Measurements from ENCODE around the gene DENND5A.
"Not testable (repeated sequence)": the region's sequence is repeated elsewhere in the genome, so short reads cannot be mapped to it uniquely, and the experiment has no call there.

The DENND5A gene

DNA sequence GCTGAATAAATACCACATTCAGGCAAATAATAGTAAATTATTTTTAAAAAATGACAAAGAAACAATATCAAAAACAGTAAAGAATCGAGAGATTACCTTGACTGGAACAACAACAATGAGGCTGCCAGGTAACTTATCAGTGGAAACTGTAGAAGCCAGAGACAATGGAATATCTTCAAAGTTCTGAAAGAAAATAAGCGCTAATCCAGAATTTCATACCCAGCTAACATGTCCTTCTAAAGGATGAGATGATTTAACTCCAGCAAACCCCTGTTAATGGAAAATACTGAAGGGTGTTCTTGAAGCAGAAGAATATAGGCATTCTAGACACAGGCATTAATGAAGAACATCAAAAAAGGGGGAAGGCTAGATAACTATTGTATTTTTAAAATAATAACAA lies 153.1 kb downstream of the DENND5A start:
- no peak for TF ChIP-seq Cebpa-rat (IDR thresholded peaks at IDR 0.05)
- Histone ChIP-seq H3K4me3 (no peak overlapping the region), H3K4me1 (no peaks in the 10 kb centered on the region), H4K20me1 (no peaks in the 10 kb centered on the region), H3K27ac (no peak overlapping the region), H3K27me3 (no peaks in the 10 kb centered on the region), H3K9ac (no peak overlapping the region), H3K9me3 (replicated peaks in 1 of 11) (peaks cover 30 to 40% (median 33%) of the 10 kb centered on the region in 11 experiments), H3K4me2 (no peak overlapping the region), H3K36me3 (peaks cover 0 to 8% (median 0%) of the 10 kb centered on the region in 11 experiments; a peak in 2 of 22 replicates)

DNA sequence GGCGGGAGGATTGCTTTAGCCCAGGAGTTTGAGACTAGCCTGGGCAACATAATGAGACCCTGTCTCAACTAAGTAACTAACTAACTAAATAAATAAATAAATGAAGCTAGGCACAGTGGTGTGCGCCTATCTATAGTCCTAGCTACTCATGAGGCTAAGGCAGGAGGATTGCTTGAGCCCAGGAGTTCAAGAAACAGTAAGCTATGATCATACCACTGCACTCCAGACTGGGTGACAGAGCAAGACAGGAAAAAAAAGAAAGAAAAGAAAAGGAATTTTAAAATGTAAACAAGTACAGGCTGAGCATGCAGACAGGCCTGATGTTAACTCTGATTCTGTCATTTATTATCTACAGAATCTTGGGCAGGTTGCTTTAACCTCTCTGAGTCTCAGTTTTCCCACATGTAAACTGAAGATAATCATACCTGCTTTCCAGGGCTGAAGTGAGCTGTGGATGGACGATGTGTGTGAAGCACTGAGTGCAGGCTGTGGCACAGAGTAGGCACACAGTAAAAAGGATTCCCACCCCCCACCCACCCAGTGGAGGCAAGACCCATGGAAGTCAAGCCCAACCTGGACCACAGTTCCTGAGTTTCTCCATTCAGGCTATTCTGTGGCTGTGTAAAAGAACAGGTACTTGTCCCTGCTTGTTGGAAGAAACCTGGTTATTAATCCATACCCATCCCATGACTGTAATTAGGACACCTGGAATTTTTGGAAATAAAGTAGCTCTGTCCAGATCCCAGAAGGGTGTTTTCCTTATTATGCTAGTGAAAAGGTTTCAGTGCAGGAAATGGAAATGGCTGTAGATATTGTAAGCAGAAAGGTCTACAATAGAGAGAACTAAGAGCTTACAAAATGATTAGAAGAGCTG lies 155.1 kb downstream of the DENND5A start:
- H3K4me1 ChIP-seq, result no peaks in the 10 kb centered on the region
- H3K4me2 ChIP-seq, result no peak overlapping the region
- no peaks in the 10 kb centered on the region for H4K20me1 ChIP-seq
- peaks cover 0 to 8% (median 0%) of the 10 kb centered on the region in 11 experiments; a peak in 2 of 22 replicates for H3K36me3 ChIP-seq
- TF ChIP-seq Cebpa-rat (IDR thresholded peaks at IDR 0.05), result no peak
- H3K9ac ChIP-seq, result no peak overlapping the region
- no peaks in the 10 kb centered on the region for H3K27me3 ChIP-seq
- no peak overlapping the region for H3K4me3 ChIP-seq
- H3K9me3 ChIP-seq (replicated peaks in 1 of 11), result peaks cover 30 to 40% (median 33%) of the 10 kb centered on the region in 11 experiments
- no peak overlapping the region for H3K27ac ChIP-seq

DNA sequence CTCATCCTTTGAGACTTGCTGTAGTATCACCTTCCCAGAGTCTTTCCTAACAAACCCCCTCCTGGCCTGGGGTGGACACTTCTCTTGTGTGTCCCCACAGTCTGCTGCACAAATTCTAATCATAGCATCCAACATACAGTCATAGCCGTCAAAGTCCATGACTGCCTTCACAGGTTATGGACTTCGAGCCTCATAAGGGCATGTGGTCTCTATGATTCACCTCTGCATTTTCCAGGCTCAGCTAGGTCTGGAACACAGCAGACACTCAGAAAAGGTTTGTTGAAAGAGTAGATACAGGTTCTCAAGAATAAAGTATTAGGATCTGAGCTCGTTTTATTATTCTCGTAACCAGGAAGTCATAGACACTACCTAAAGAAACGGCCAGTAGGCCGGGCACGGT lies 160.6 kb downstream of the DENND5A start:
- no peak for TF ChIP-seq Cebpa-rat (IDR thresholded peaks at IDR 0.05)
- H3K4me1 ChIP-seq, result no peaks in the 10 kb centered on the region
- H3K27me3 ChIP-seq, result no peaks in the 10 kb centered on the region
- no peak overlapping the region for H3K27ac ChIP-seq
- H4K20me1 ChIP-seq, result no peaks in the 10 kb centered on the region
- no peaks in the 10 kb centered on the region for H3K9me3 ChIP-seq (replicated peaks in 1 of 11)
- H3K4me3 ChIP-seq, result no peak overlapping the region
- no peak overlapping the region for H3K9ac ChIP-seq
- H3K36me3 ChIP-seq, result no peaks in the 10 kb centered on the region
- no peak overlapping the region for H3K4me2 ChIP-seq

DNA sequence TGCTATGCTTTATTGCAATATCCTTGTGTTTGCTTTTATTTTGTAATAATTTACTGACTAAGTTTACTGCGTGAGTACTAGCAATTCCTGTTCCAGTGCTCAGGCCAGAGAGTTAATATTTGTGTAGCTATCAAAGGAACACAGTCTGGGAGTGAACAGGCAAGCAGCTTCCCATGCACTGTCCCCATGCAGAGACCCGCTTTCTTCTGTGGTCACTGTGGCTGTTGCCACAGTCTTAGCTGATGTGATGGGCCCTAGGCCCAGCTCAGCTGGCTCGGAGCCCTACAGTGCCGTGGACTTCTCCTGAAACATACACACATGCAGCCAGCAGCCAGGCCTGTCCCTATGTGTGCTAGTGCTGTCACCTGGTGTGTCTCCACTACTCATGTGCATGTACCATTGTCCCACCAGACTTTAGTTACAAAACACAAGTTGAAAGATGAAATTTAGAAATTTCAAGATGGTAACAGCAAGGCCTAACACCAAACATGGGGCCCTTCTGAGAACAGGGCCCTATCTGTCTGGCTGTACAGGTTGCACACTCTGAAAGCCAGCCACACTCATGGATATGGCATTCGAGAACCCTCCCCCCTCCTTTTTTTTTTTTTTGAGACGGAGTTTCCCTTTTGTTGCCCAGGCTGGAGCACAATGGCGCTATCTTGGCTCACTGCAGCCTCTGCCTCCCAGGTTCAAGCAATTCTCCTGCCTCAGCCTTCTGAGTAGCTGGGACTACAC lies 161.4 kb downstream of the DENND5A start:
- no peaks in the 10 kb centered on the region for H4K20me1 ChIP-seq
- no peak overlapping the region for H3K4me3 ChIP-seq
- H3K27me3 ChIP-seq, result no peaks in the 10 kb centered on the region
- no peak overlapping the region for H3K9ac ChIP-seq
- no peak overlapping the region for H3K27ac ChIP-seq
- no peak overlapping the region for H3K4me2 ChIP-seq
- no peaks in the 10 kb centered on the region for H3K9me3 ChIP-seq (replicated peaks in 1 of 11)
- no peaks in the 10 kb centered on the region for H3K4me1 ChIP-seq
- H3K36me3 ChIP-seq, result no peaks in the 10 kb centered on the region
- TF ChIP-seq Cebpa-rat (IDR thresholded peaks at IDR 0.05), result no peak

DNA sequence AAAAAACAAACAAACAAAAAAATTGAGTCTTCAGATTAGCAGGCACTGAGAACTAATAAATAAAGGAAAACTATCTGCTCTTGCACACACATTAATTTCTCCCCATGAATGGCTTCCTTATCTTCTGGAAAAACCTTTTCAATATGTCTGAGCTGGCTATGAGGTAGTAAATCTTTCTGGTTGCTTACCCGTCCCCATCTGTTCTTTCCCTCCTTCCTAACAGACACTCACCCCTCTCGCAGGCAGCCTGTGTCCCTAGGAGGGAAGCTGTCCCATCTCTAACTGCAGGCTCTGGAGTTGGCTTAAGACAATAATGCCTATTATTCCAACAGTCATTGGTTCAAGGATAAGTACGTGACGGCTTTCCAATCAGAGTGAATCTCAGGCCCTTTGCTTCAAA lies 165.5 kb downstream of the DENND5A start:
- H3K9me3 ChIP-seq (replicated peaks in 1 of 11), result no peaks in the 10 kb centered on the region
- H3K27me3 ChIP-seq, result peaks cover 0 to 1% (median 0%) of the 10 kb centered on the region in 11 experiments; a peak in 1 of 22 replicates
- H3K27ac ChIP-seq, result no peak overlapping the region
- H3K4me3 ChIP-seq, result no peak overlapping the region
- no peaks in the 10 kb centered on the region for H4K20me1 ChIP-seq
- H3K4me2 ChIP-seq, result no peak overlapping the region
- no peaks in the 10 kb centered on the region for H3K36me3 ChIP-seq
- TF ChIP-seq Cebpa-rat (IDR thresholded peaks at IDR 0.05), result no peak
- no peaks in the 10 kb centered on the region for H3K4me1 ChIP-seq
- H3K9ac ChIP-seq, result no peak overlapping the region

DNA sequence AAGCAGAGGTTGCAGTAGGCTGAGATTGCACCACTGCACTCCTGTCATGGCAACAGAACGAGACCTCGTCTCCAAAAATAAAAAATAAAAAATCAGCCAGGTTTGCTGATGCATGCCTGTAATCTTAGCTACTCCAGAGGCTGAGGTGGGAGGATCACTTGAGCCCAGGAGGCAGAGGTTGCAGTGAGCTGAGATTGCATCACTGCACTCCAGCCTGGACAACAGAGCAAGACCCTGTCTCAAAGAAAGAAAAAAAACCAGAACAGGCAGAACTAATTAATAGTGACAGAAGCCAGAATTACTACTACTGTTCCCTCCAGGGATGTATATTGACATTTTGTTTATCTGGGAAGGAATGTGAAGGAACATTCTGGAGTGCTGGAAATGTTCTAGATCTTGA lies 166.7 kb downstream of the DENND5A start:
- not testable (repeated sequence) for H3K4me2 ChIP-seq; H3K4me1 ChIP-seq; H3K36me3 ChIP-seq; H3K9ac ChIP-seq; H4K20me1 ChIP-seq; H3K4me3 ChIP-seq; H3K9me3 ChIP-seq (replicated peaks in 1 of 11); H3K27ac ChIP-seq
- peaks cover 4 to 13% (median 7%) of the 10 kb centered on the region in 11 experiments; a peak in 20 of 22 replicates for H3K27me3 ChIP-seq

DNA sequence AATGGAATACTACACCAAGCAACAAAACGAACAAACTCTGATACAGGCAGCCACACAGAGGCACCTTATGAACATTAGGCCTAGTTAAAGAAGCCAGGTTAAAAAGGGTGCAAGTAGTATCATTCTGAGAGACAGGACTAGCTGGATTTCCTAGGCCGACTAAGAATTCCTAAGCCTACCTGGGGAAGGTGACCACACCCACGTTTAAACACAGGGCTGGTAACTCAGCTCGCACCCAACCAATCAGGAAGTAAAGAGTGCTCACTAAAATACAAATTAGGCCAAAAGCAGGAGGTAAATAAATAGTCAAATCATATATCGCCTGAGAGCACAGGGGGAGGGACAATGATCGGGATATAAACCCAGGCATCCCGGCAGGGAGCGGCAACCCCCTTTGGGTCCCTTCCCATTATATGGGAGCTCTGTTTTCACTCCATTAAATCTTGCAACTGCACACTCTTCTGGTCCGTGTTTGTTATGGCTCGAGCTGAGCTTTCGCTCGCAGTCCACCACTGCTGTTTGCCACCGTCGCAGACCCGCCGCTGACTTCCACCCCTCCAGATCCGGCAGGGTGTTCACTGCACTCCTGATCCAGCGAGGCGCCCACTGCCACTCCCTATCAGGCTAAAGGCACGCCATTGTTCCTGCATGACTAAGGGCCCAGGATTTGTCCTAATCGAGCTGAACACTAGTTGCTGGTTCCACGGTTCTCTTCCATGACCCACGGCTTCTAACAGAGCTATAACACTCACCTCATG lies 167.8 kb downstream of the DENND5A start:
- H3K27ac ChIP-seq; H3K9me3 ChIP-seq (replicated peaks in 1 of 11); H4K20me1 ChIP-seq; H3K36me3 ChIP-seq; H3K4me2 ChIP-seq; H3K4me1 ChIP-seq; H3K4me3 ChIP-seq; H3K9ac ChIP-seq: not testable (repeated sequence)
- H3K27me3 ChIP-seq, result peaks cover 15 to 24% (median 17%) of the 10 kb centered on the region in 11 experiments

DNA sequence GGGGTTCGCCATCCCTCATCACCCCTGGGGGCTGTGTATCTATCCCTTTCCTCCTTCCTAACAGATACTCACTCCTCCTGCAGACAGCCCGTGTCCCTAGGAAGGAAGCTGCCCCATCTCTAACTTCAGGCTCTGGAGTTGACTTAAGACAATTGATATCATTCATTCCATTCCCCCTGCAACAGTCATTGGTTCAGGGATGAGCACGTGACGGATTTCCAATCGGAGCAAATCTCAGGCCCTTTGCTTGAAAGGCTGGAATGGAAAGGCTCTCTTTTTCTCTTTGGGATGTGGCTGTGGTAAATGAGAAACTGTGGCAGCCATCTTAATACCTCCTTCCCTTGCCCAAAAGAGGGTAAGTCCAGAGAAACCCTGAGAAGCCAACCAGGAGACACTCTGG lies 168.7 kb downstream of the DENND5A start:
- Histone ChIP-seq H3K27ac (no peak overlapping the region), H3K4me1 (peaks cover 0 to 4% (median 0%) of the 10 kb centered on the region in 10 experiments; a peak in 3 of 20 replicates), H4K20me1 (peaks cover 0 to 12% (median 0%) of the 10 kb centered on the region in 11 experiments; a peak in 1 of 22 replicates), H3K4me3 (no peak overlapping the region), H3K36me3 (no peaks in the 10 kb centered on the region), H3K9me3 (replicated peaks in 1 of 11) (no peaks in the 10 kb centered on the region), H3K4me2 (no peak overlapping the region), H3K27me3 (peaks cover 25 to 33% (median 27%) of the 10 kb centered on the region in 11 experiments), H3K9ac (no peak overlapping the region)
- TF ChIP-seq Cebpa-rat (IDR thresholded peaks at IDR 0.05), result no peak

DNA sequence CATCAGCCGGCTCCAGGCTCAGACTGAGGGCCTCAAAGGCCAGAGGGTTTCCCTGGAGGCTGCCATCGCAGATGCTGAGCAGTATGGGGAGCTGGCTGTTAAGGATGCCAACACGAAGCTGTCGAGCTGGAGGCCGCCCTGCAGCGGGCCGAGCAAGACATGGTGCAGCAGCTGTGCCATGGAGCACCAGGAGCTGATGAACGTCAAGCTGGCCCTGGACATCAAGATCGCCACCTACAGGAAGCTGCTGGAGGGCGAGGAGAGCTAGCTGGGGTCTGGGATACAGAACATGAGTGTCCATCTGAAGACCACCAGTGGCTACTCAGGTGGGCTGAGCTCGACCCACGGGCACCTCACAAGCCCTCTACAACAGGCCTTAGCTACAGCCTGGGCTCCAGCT lies 169.7 kb downstream of the DENND5A start:
- Histone ChIP-seq H3K4me1 (peaks cover 0 to 10% (median 5%) of the 10 kb centered on the region in 10 experiments; a peak in 9 of 20 replicates), H3K9ac (no peak overlapping the region), H4K20me1 (peaks cover 0 to 21% (median 6%) of the 10 kb centered on the region in 11 experiments; a peak in 9 of 22 replicates), H3K9me3 (replicated peaks in 1 of 11) (no peaks in the 10 kb centered on the region), H3K36me3 (no peaks in the 10 kb centered on the region), H3K4me2 (no peak overlapping the region), H3K4me3 (no peak overlapping the region), H3K27me3 (peaks cover 35 to 43% (median 37%) of the 10 kb centered on the region in 11 experiments), H3K27ac (no peak overlapping the region)
- no peak for TF ChIP-seq Cebpa-rat (IDR thresholded peaks at IDR 0.05)
